Activated T-cell treated with anti-CD3 and anti-CD28 coated beads, Interleukin-2, amount 50 U/mL, for 48 hours (primary cell): ENCODE data around the gene SAMD4B.
"Not testable (repeated sequence)": the region's sequence is repeated elsewhere in the genome, so short reads cannot be mapped to it uniquely, and the experiment has no call there.

ENCODE experiments used
- DNase-seq, 2 experiments: peaks; one replicate each; pipeline ENCODE4 v3.0.0-alpha.2; 2020

Gene SAMD4B

GRCh38 chr19:39314016-39314728, 28.0 kb upstream of the SAMD4B start:
- no peak for DNase-seq

GRCh38 chr19:39315933-39316332, 26.3 kb upstream of the SAMD4B start:
- no peak for DNase-seq

- DNase-seq, result no peak
These were observed 25.4 kb upstream of the SAMD4B start for GRCh38 chr19:39316627-39317321.

- DNase-seq, result no peak
These were observed 24.7 kb upstream of the SAMD4B start for GRCh38 chr19:39317476-39317875.

GRCh38 chr19:39318071-39318470, 24.1 kb upstream of the SAMD4B start:
- no peak for DNase-seq

- DNase-seq, result no peak
These were observed 23.5 kb upstream of the SAMD4B start for GRCh38 chr19:39318690-39319089.

GRCh38 chr19:39319098-39319891, 22.9 kb upstream of the SAMD4B start:
- no peak for DNase-seq

- DNase-seq, result no peak
These were observed 22.4 kb upstream of the SAMD4B start for GRCh38 chr19:39319892-39320248.

GRCh38 chr19:39321117-39321831, 20.9 kb upstream of the SAMD4B start:
- DNase-seq, result no peak

GRCh38 chr19:39321832-39322176, 20.4 kb upstream of the SAMD4B start:
- no peak for DNase-seq

GRCh38 chr19:39324242-39324842, 17.9 kb upstream of the SAMD4B start:
- no peak for DNase-seq

- peak; percentile 34 to 35 for DNase-seq
These were observed 16.2 kb upstream of the SAMD4B start for GRCh38 chr19:39325778-39326665.

GRCh38 chr19:39327363-39328045, 14.7 kb upstream of the SAMD4B start:
- no peak for DNase-seq

GRCh38 chr19:39328046-39328705, 14.0 kb upstream of the SAMD4B start:
- DNase-seq, result peak; percentile 90 to 94

GRCh38 chr19:39329948-39330347, 12.3 kb upstream of the SAMD4B start:
- no peak for DNase-seq

- DNase-seq, result no peak
These were observed 9.9 kb upstream of the SAMD4B start for GRCh38 chr19:39332293-39332692.

GRCh38 chr19:39332738-39333137, 9.5 kb upstream of the SAMD4B start:
- not testable (repeated sequence) for DNase-seq

GRCh38 chr19:39333507-39333906, 8.7 kb upstream of the SAMD4B start:
- no peak for DNase-seq

GRCh38 chr19:39334444-39334976, 7.7 kb upstream of the SAMD4B start:
- DNase-seq, result no peak

- DNase-seq, result peak in 1 of 2 experiments; percentile 57
These were observed 7.1 kb upstream of the SAMD4B start for GRCh38 chr19:39335168-39335548.
